GM06990 (cell line): Measurements from ENCODE around the gene SOWAHA.

Experiments used
- DNase-seq: peaks from one replicate; pipeline ENCODE4 v3.0.0-alpha.2; 2011; ENCODE audit not compliant: insufficient read length; ENCODE audit errors: extremely low read depth
- H3K27me3 ChIP-seq: replicated peaks from 2 replicates; pipeline ENCODE4 v1.6.0; 2011; ENCODE audit warnings: low read length; ENCODE audit not compliant: control insufficient read depth, insufficient read depth
- H3K36me3 ChIP-seq: 2 replicates; pipeline ENCODE4 v1.5.1; 2011; ENCODE audit warnings: low read length; ENCODE audit not compliant: control insufficient read depth, insufficient read depth
- H3K4me3 ChIP-seq: replicated peaks from 2 replicates; pipeline ENCODE4 v1.5.1; 2011; ENCODE audit warnings: low read depth, mild to moderate bottlenecking, control low read depth, low read length
- TF ChIP-seq, protein P1 (sequence below): IDR thresholded peaks from 2 replicates; pipeline ENCODE4 v1.5.1; 2011; ENCODE audit warnings: low read length, control low read depth, mild to moderate bottlenecking, inconsistent platforms; ENCODE audit not compliant: insufficient read depth, poor library complexity, severe bottlenecking

Gene SOWAHA

DNA sequence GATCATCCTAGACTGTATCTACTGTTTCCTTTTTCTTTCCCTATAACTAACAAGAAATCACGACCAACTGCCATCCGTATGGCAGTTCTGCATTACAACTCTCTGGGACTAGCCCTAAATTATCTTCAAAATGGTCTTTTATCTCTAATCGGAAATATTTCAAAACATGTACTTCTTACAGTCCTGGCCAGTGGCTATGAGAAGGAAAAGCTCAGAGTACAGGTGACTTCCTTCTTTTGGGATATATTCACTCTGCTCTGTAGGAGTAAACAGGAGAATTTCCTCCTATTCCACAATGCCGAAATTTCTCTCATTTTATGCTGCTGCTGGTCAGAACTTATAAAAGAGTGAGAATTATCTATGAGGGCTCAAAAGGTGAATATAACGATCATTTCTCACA, 34.2 kb upstream of the SOWAHA start:
- Histone ChIP-seq H3K27me3 (no peaks in the 10 kb centered on the region), H3K4me3 (no peak overlapping the region), H3K36me3 (no peaks in the 10 kb centered on the region)
- no peak for DNase-seq
- TF ChIP-seq, protein P1, sequence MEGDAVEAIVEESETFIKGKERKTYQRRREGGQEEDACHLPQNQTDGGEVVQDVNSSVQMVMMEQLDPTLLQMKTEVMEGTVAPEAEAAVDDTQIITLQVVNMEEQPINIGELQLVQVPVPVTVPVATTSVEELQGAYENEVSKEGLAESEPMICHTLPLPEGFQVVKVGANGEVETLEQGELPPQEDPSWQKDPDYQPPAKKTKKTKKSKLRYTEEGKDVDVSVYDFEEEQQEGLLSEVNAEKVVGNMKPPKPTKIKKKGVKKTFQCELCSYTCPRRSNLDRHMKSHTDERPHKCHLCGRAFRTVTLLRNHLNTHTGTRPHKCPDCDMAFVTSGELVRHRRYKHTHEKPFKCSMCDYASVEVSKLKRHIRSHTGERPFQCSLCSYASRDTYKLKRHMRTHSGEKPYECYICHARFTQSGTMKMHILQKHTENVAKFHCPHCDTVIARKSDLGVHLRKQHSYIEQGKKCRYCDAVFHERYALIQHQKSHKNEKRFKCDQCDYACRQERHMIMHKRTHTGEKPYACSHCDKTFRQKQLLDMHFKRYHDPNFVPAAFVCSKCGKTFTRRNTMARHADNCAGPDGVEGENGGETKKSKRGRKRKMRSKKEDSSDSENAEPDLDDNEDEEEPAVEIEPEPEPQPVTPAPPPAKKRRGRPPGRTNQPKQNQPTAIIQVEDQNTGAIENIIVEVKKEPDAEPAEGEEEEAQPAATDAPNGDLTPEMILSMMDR: no peak

DNA sequence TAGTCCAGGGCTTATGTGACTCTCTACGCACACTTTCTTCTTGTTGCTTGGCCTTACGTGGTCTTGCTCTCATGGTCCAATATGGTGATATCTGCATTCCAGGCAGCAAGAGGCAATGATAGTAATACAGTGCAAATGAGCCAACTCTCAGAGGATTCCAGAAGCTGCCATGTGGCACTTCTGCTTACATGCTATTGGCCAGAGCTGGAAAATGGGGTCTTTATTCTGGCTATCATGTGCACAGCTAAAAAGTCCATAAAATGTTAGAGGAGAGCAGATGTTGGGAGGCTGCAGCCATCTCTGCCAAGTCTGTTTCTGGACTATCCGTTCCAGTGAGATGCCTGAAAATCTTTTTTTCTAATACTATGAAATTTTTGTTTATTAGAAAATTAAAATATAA, 33.1 kb upstream of the SOWAHA start:
- H3K36me3 ChIP-seq: no peaks in the 10 kb centered on the region
- H3K4me3 ChIP-seq: no peak overlapping the region
- no peak for DNase-seq
- TF ChIP-seq, protein P1: no peak
- H3K27me3 ChIP-seq: no peaks in the 10 kb centered on the region

DNA sequence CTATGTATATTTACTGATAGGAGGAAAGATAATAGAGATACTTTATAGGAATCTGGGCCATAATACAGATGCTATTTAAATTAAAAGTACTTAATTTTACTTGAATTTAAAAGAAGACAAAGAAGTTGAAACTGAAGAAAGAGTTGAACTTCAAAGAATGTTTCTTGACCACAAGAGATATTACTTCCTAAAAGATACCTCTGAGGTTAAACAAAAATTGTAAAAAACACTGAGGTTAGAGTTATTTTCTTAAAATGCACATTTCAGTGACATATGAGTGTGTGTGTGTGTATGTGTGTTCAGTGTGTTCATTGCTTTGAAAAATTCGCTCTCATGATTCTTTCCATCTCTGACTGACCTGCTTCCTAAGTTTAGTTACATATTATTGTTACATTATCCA, 32.5 kb upstream of the SOWAHA start:
- no peak for DNase-seq
- TF ChIP-seq, protein P1: no peak
- H3K4me3 ChIP-seq: no peak overlapping the region
- no peaks in the 10 kb centered on the region for H3K27me3 ChIP-seq
- no peaks in the 10 kb centered on the region for H3K36me3 ChIP-seq

DNA sequence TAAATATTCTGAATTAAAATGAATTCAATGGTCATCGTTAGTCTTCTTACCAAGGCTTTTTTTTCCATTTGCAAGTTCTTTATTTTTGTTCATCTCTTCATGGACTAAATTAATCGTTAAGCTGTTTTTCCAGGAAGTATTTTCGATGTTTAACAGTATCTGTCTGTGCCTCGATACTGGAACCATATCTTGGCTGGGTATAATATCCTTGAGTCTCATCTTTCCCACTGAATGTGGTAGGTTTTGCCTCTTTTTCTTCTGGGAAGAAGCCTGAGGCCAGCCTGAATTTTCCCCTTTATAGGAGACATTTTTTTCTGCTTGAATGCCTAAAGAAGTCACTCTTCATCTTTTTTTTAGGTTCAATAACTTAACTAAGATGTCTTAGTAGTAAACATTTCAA, 32.1 kb upstream of the SOWAHA start:
- no peaks in the 10 kb centered on the region for H3K27me3 ChIP-seq
- no peak overlapping the region for H3K4me3 ChIP-seq
- H3K36me3 ChIP-seq: no peaks in the 10 kb centered on the region
- DNase-seq: no peak
- TF ChIP-seq, protein P1: no peak

DNA sequence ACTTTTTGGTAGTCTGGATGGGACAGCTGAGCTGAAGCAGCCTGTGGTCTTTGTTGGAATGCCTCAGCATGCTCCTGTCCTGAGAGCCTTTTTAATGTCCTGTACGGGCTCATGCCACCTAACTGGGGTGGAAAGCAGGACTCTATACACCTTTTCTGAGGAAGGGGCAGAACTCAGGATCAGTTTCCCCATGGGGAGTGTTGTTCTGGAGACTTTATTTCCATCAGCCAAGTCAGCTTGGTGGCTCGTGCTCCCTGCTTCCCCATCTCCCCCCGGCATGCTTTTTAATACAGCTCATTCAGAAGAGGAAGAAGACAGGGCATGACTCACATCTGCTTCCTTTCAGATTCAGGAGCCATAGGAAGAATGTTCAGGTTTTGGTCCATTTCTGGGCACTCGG, 31.0 kb upstream of the SOWAHA start:
- no peaks in the 10 kb centered on the region for H3K36me3 ChIP-seq
- no peaks in the 10 kb centered on the region for H3K27me3 ChIP-seq
- no peak for DNase-seq
- TF ChIP-seq, protein P1: no peak
- no peak overlapping the region for H3K4me3 ChIP-seq

DNA sequence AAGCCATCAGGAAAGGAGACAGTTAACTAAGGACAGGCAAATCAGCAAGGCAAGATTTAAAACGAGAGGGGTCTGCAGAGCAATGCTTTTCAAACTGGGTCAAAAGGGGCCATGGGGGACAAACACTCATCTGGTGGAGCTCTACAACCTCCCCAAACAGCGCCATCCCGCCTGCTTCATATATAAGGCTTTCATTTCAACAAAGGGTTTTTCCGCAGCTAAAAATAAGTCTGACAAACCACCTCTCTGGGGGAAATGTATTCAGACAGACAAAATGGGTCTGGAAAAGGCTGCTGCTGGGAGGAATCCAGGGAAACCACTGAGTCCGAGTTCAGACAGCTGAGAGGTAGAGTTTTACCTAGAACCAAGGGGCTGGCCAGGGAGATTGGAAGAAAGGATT, 27.7 kb upstream of the SOWAHA start:
- Histone ChIP-seq H3K27me3 (no peaks in the 10 kb centered on the region), H3K36me3 (no peaks in the 10 kb centered on the region), H3K4me3 (no peak overlapping the region)
- DNase-seq: no peak
- TF ChIP-seq, protein P1: no peak
